WTC11 (cell line): ENCODE results near the gene JAZF1. TPM values are rescaled to one million over a fixed set of nuclear protein-coding genes. Genes with fewer than 3 reads are reported as not detected.
A peak's percentile ranks its signal among the peaks of the same experiment; 100 is the strongest.

Experiments used
- ATAC-seq: fragments of 200-7000 bp; cut with Tn5 transposase; 2 replicates; pipeline ENCODE4 v1.10.0; 2021; ENCODE audit warnings: mild to moderate bottlenecking, moderate library complexity
- CTCF ChIA-PET: fragments of 300-600 bp; sonication (Branson Sonifier 250); formaldehyde crosslinking; loops from one replicate; lab custom pipeline; 2021; ENCODE audit warnings: antibody characterized with exemption; lab: Charles Lee
- POLR2A ChIA-PET: fragments of 350-600 bp; sonication (Branson Sonifier 250); formaldehyde crosslinking; loops from one replicate; lab custom pipeline; 2021; ENCODE audit warnings: antibody characterized with exemption; lab: Charles Lee
- DNase-seq: peaks from one replicate; pipeline ENCODE4 v3.0.0; 2021; ENCODE audit warnings: low spot score
- H3K27ac Mint-ChIP-seq: 2 replicates; pipeline ENCODE4 v1.8.0; 2021; ENCODE audit warnings: mixed read lengths
- H3K27me3 Mint-ChIP-seq: 2 replicates; pipeline ENCODE4 v1.8.0; 2021; ENCODE audit warnings: low read depth, mild to moderate bottlenecking, moderate library complexity, mixed read lengths
- H3K36me3 Mint-ChIP-seq: 2 replicates; pipeline ENCODE4 v1.8.0; 2021; ENCODE audit warnings: mixed read lengths
- H3K4me1 Mint-ChIP-seq: 2 replicates; pipeline ENCODE4 v1.8.0; 2022; ENCODE audit warnings: mixed read lengths
- H3K4me3 Mint-ChIP-seq: 2 replicates; pipeline ENCODE4 v1.8.0; 2021; ENCODE audit warnings: mild to moderate bottlenecking, moderate library complexity, mixed read lengths
- H3K9me3 Mint-ChIP-seq: 2 replicates; pipeline ENCODE4 v1.8.0; 2021; ENCODE audit warnings: mixed read lengths
- ATF1 ChIP-seq: sonication (generic); formaldehyde crosslinking; IDR thresholded peaks from 2 replicates; pipeline ENCODE4 v1.8.1; 2023; ENCODE audit warnings: mild to moderate bottlenecking, moderate library complexity, missing genetic modification reagents
- ATF2 ChIP-seq: sonication (generic); formaldehyde crosslinking; IDR thresholded peaks from 2 replicates; pipeline ENCODE4 v1.8.1; 2022; ENCODE audit warnings: low read depth, missing genetic modification reagents, borderline replicate concordance
- CDX4 ChIP-seq: fragments of 250-450 bp; sonication (Bioruptor Pico); IDR thresholded peaks from 2 replicates; pipeline ENCODE4 v1.9.0; 2021; ENCODE audit warnings: moderate library complexity, mild to moderate bottlenecking, inconsistent platforms, borderline replicate concordance
- CREM ChIP-seq: sonication (generic); formaldehyde crosslinking; IDR thresholded peaks from 2 replicates; pipeline ENCODE4 v1.8.1; 2022; ENCODE audit warnings: mild to moderate bottlenecking, missing genetic modification reagents, moderate library complexity
- ETV6 ChIP-seq: sonication (generic); formaldehyde crosslinking; IDR thresholded peaks from 2 replicates; pipeline ENCODE4 v1.8.1; 2022; ENCODE audit warnings: mild to moderate bottlenecking, missing genetic modification reagents
- HMGA2 ChIP-seq: fragments of 250-450 bp; sonication (Bioruptor Pico); IDR thresholded peaks from 2 replicates; pipeline ENCODE4 v1.4.0; 2021; ENCODE audit warnings: mild to moderate bottlenecking, moderate library complexity
- HMGXB4 ChIP-seq: sonication (generic); formaldehyde crosslinking; IDR thresholded peaks from 2 replicates; pipeline ENCODE4 v1.8.1; 2023; ENCODE audit warnings: mild to moderate bottlenecking, moderate library complexity, missing genetic modification reagents
- PRDM15 ChIP-seq: sonication (generic); formaldehyde crosslinking; IDR thresholded peaks from 2 replicates; pipeline ENCODE4 v1.8.0; 2022; ENCODE audit warnings: missing genetic modification reagents
- USF1 ChIP-seq: sonication (generic); formaldehyde crosslinking; IDR thresholded peaks from 2 replicates; pipeline ENCODE4 v1.8.0; 2022; ENCODE audit warnings: mild to moderate bottlenecking, missing genetic modification reagents
- USF2 ChIP-seq: sonication (generic); formaldehyde crosslinking; IDR thresholded peaks from 2 replicates; pipeline ENCODE4 v1.8.1; 2023; ENCODE audit warnings: mild to moderate bottlenecking, missing genetic modification reagents, moderate library complexity
- ZBTB43 ChIP-seq: sonication (generic); formaldehyde crosslinking; IDR thresholded peaks from 2 replicates; pipeline ENCODE4 v1.8.1; 2023; ENCODE audit warnings: mild to moderate bottlenecking, missing genetic modification reagents
- ZMAT4 ChIP-seq: fragments of 250-450 bp; sonication (Bioruptor Pico); IDR thresholded peaks from 2 replicates; pipeline ENCODE4 v1.9.0; 2021; ENCODE audit warnings: mild to moderate bottlenecking
- ZNF263 ChIP-seq: sonication (generic); formaldehyde crosslinking; IDR thresholded peaks from 2 replicates; pipeline ENCODE4 v1.8.1; 2022; ENCODE audit warnings: low read depth, mild to moderate bottlenecking, moderate library complexity, missing genetic modification reagents
- ZNF416 ChIP-seq: fragments of 250-450 bp; sonication (Bioruptor Pico); IDR thresholded peaks from 2 replicates; pipeline ENCODE4 v1.9.0; 2021; ENCODE audit warnings: mild to moderate bottlenecking, inconsistent platforms
- ZNF425 ChIP-seq: fragments of 250-450 bp; sonication (Bioruptor Pico); conservative IDR thresholded peaks from 2 replicates; pipeline ENCODE4 v1.9.0; 2021; ENCODE audit warnings: mild to moderate bottlenecking
- ZSCAN18 ChIP-seq: fragments of 250-450 bp; sonication (Bioruptor Pico); IDR thresholded peaks from 2 replicates; pipeline ENCODE4 v2.1.2; 2022; ENCODE audit warnings: mild to moderate bottlenecking, moderate library complexity
- total RNA-seq: library from RNA; stranded (reverse); gene quantifications from 3 replicates; pipeline ENCODE4 v1.2.3, GENCODE V29; 2021

The JAZF1 gene
- total RNA-seq, 1 experiment from 2014 or later, result 19.0 TPM

- TF ChIP-seq ZNF416 (CRISPR knock-in tag) (no peak), ZNF425 (CRISPR knock-in tag) (no peak), CDX4 (CRISPR knock-in tag) (no peak), USF2 (no peak), ATF2 (CRISPR knock-in tag) (no peak)
- TF ChIP-seq, all 79 proteins: peak for 0
These were observed 74.2 kb downstream of the JAZF1 start (continued) for GRCh38 chr7:28106321-28106829.

GRCh38 chr7:28105234-28105633, 75.4 kb downstream of the JAZF1 start:
- Mint-ChIP-seq H3K36me3 (peaks cover 3% of the 10 kb centered on the region; the same call in 1 of the 2 replicates), H3K27ac (no peak overlapping the region), H3K4me3 (no peak overlapping the region), H3K9me3 (no peaks in the 10 kb centered on the region), H3K4me1 (peaks cover 47% of the 10 kb centered on the region), H3K27me3 (no peaks in the 10 kb centered on the region)
- DNase-seq, result no peak
- CTCF ChIA-PET, result interaction anchor here (0.9 to 2.6 kb wide), 4 partner anchors 8 to 43 kb away, joined by 4 to 16 read pairs (median 8); no protein-coding TSS in a partner anchor
- peak; percentile 58 for ATAC-seq
- POLR2A ChIA-PET, result interaction anchor here (0.5 to 0.7 kb wide), 2 partner anchors 42 to 66 kb away, joined by 3 read pairs; no protein-coding TSS in a partner anchor
- TF ChIP-seq ETV6 (CRISPR knock-in tag) (no peak), HMGXB4 (CRISPR knock-in tag) (no peak), ZBTB43 (no peak), ZNF263 (CRISPR knock-in tag) (no peak), USF1 (CRISPR knock-in tag) (no peak), ZMAT4 (CRISPR knock-in tag) (no peak), ZSCAN18 (CRISPR knock-in tag) (no peak), ATF1 (no peak), HMGA2 (CRISPR knock-in tag) (no peak), CREM (no peak), PRDM15 (CRISPR knock-in tag) (no peak)
